Naive thymus-derived CD4-positive, alpha-beta T cell (primary cell): Measurements from ENCODE around the gene CEP41. TPM values are rescaled to one million over a fixed set of nuclear protein-coding genes. Genes with fewer than 3 reads are reported as not detected.
"Not testable (repeated sequence)": the region's sequence is repeated elsewhere in the genome, so short reads cannot be mapped to it uniquely, and the experiment has no call there.

Experiments used
- ATAC-seq: fragments of 150-1000 bp; cut with Tn5 transposase; 2 replicates; pipeline ENCODE4 v1.10.0; 2021; ENCODE audit warnings: mild to moderate bottlenecking, moderate library complexity
- CTCF ChIA-PET: fragments of 350-600 bp; sonication (Branson Sonifier 250); formaldehyde crosslinking; loops from one replicate; lab custom pipeline; 2021; ENCODE audit warnings: antibody characterized with exemption; lab: Charles Lee
- POLR2A ChIA-PET: fragments of 350-600 bp; sonication (Branson Sonifier 250); formaldehyde crosslinking; loops from one replicate; lab custom pipeline; 2021; ENCODE audit warnings: antibody characterized with exemption, inconsistent platforms; lab: Charles Lee
- DNase-seq, 9 donors: peaks; one replicate each; pipeline versions ENCODE4 v3.0.0 to v3.0.0-alpha.2; 2020 to 2022; ENCODE audit warnings: mixed read lengths in 1 of 9
- H3K27ac ChIP-seq: one replicate; pipeline ENCODE4 v1.7.0; 2013; ENCODE audit warnings: mild to moderate bottlenecking, low read depth, low read length, moderate library complexity
- H3K27me3 ChIP-seq, 2 donors: one replicate each; pipeline ENCODE4 v1.7.0; 2013; ENCODE audit warnings: low read length in 2 of 2, mild to moderate bottlenecking in 2 of 2, moderate library complexity in 2 of 2; ENCODE audit not compliant: control insufficient read depth in 2 of 2, insufficient read depth in 2 of 2
- H3K36me3 ChIP-seq, 3 experiments: 1 replicate in 2 of 3; 2 replicates in 1 of 3; pipeline ENCODE4 v1.7.0; 2013; ENCODE audit warnings: low read length in 3 of 3, mild to moderate bottlenecking in 3 of 3, moderate library complexity in 1 of 3; ENCODE audit not compliant: insufficient read depth in 3 of 3, control insufficient read depth in 2 of 3
- H3K4me1 ChIP-seq, 2 donors: one replicate each; pipeline ENCODE4 v1.7.0; 2013; ENCODE audit warnings: low read length in 2 of 2, mild to moderate bottlenecking in 2 of 2, moderate library complexity in 1 of 2; ENCODE audit not compliant: control insufficient read depth in 2 of 2, insufficient read depth in 2 of 2
- H3K4me3 ChIP-seq: 2 replicates; pipeline ENCODE4 v1.7.0; 2013; ENCODE audit warnings: mild to moderate bottlenecking, low read length
- H3K9me3 ChIP-seq, 3 experiments: 1 replicate in 2 of 3; 2 replicates in 1 of 3; pipeline ENCODE4 v1.7.0; 2013; ENCODE audit warnings: low read length in 3 of 3; ENCODE audit not compliant: control insufficient read depth in 2 of 3
- H3K27ac Mint-ChIP-seq, 9 donors: one replicate each; pipeline ENCODE4 v1.8.0; 2020 to 2022; ENCODE audit warnings: mixed read lengths in 9 of 9, mild to moderate bottlenecking in 8 of 9, moderate library complexity in 5 of 9, inconsistent platforms in 2 of 9
- H3K27me3 Mint-ChIP-seq, 5 donors: one replicate each; pipeline ENCODE4 v1.8.0; 2021 to 2022; ENCODE audit warnings: mixed read lengths in 5 of 5, mild to moderate bottlenecking in 1 of 5
- H3K36me3 Mint-ChIP-seq, 5 donors: one replicate each; pipeline ENCODE4 v1.8.0; 2020 to 2022; ENCODE audit warnings: mixed read lengths in 5 of 5, mild to moderate bottlenecking in 3 of 5, inconsistent platforms in 1 of 5
- H3K4me1 Mint-ChIP-seq, 7 donors: one replicate each; pipeline ENCODE4 v1.8.0; 2020 to 2022; ENCODE audit warnings: mixed read lengths in 7 of 7, mild to moderate bottlenecking in 3 of 7, inconsistent platforms in 1 of 7
- H3K4me3 Mint-ChIP-seq, 10 donors: one replicate each; pipeline ENCODE4 v1.8.0; 2020 to 2022; ENCODE audit warnings: mild to moderate bottlenecking in 10 of 10, mixed read lengths in 10 of 10, moderate library complexity in 6 of 10, inconsistent platforms in 2 of 10
- H3K9me3 Mint-ChIP-seq, 11 donors: one replicate each; pipeline ENCODE4 v1.8.0; 2020 to 2022; ENCODE audit warnings: mixed read lengths in 11 of 11, mild to moderate bottlenecking in 4 of 11, inconsistent platforms in 1 of 11, moderate library complexity in 1 of 11
- intact Hi-C, 2 donors: fragments of 100-400 bp; cut with micrococcal nuclease; formaldehyde crosslinking; loops; one replicate each; pipeline ENCODE4 v1.15.1; 2023
- polyA plus RNA-seq, 2 donors: library from polyadenylated mRNA; unstranded; fragments of 300-500 nt; fragmentation: Illumina TruSeq; gene quantifications; one replicate each; pipeline ENCODE4 v1.2.3, GENCODE V29; 2021
- total RNA-seq, 6 experiments: library from RNA in 5 of 6; stranded (reverse) in 5 of 6; gene quantifications; 1 replicate in 5 of 6; 2 replicates in 1 of 6; pipeline ENCODE4 v1.2.3 and lab custom pipeline; 2021 to 2026

The CEP41 gene
- total and polyA plus RNA-seq, 7 experiments from 2014 or later, result 6.9 to 29.6 (median 13.3) TPM

DNA sequence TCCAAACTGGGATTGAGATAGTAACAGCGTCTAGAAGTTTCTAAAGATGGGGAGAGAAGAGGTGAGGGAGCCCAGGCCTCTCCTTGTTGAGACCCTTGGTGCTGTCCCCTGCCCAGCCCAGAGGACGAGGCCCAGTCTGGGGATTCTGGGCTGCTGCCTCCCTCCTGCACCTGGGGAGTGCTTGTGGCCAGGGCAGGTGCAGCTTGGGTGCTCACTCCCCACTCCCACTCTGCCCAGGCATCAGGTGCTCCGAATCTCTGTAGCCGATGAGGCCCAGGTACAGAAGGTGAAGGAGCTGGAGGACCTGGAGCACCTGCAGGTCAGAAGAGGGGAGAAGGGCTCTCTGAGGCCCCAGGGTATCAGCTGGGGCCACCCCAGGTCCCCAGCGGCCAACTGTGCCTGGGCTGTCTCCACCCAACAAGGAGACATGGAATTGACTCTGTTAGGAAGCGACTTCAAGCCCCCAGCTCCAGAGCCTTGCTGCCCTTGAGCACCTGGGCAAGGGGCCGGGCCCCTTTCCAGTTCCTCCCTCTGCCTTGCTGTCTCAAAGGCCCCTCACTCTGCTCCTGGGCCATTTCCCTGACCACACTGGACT is 59.9 kb downstream of the CEP41 start:
- Histone ChIP-seq H3K4me1 (no peaks in the 10 kb centered on the region), H3K27ac (no peak overlapping the region), H3K36me3 (no peaks in the 10 kb centered on the region), H3K9me3 (peaks cover 0 to 4% (median 0%) of the 10 kb centered on the region in 3 experiments), H3K4me3 (no peak overlapping the region), H3K27me3 (no peaks in the 10 kb centered on the region)
- no peaks in the 10 kb centered on the region for H3K27me3 Mint-ChIP-seq
- peaks cover 0 to 2% (median 0%) of the 10 kb centered on the region in 7 donors for H3K4me1 Mint-ChIP-seq
- ChIA-PET CTCF (no interaction called here), POLR2A (no interaction called here)
- ATAC-seq, result no peak
- no peak overlapping the region for H3K4me3 Mint-ChIP-seq
- H3K36me3 Mint-ChIP-seq, result peaks cover 3 to 8% (median 7%) of the 10 kb centered on the region in 5 donors
- DNase-seq, result no peak
- peak overlapping the region in 1 of 9 donors; percentile 25 for H3K27ac Mint-ChIP-seq
- peaks cover 0 to 18% (median 8%) of the 10 kb centered on the region in 11 donors for H3K9me3 Mint-ChIP-seq
- intact Hi-C loops, result no loop called here

GRCh38 chr7:130379921-130380860 is 60.6 kb downstream of the CEP41 start, which contains the start of gene CPA1:
Gene CPA1 (plus strand): TSS chr7:130380494. CDS start chr7:130380521, 27 bp downstream.
- H3K4me3 ChIP-seq, result no peak within 1 kb of the TSS
- ChIA-PET POLR2A (no interaction called here), CTCF (no interaction called here)
- Mint-ChIP-seq H3K27ac (peak within 1 kb of the TSS in 1 of 9 donors; percentile 25), H3K4me3 (no peak within 1 kb of the TSS), H3K4me1 (peaks cover 0 to 2% (median 0%) of the 10 kb centered on the region in 7 donors), H3K27me3 (no peaks in the 10 kb centered on the region), H3K36me3 (peaks cover 3 to 8% (median 7%) of the 10 kb centered on the region in 5 donors), H3K9me3 (peaks cover 0 to 22% (median 9%) of the 10 kb centered on the region in 11 donors)
- peaks cover 0 to 4% (median 0%) of the 10 kb centered on the region in 3 experiments for H3K9me3 ChIP-seq
- no peak within 1 kb of the TSS for H3K27ac ChIP-seq
- no peaks in the 10 kb centered on the region for H3K36me3 ChIP-seq
- H3K4me1 ChIP-seq, result no peaks in the 10 kb centered on the region
- intact Hi-C loops, result no loop called here
- no peaks in the 10 kb centered on the region for H3K27me3 ChIP-seq
- DNase-seq, result no peak
- ATAC-seq, result no peak

DNA sequence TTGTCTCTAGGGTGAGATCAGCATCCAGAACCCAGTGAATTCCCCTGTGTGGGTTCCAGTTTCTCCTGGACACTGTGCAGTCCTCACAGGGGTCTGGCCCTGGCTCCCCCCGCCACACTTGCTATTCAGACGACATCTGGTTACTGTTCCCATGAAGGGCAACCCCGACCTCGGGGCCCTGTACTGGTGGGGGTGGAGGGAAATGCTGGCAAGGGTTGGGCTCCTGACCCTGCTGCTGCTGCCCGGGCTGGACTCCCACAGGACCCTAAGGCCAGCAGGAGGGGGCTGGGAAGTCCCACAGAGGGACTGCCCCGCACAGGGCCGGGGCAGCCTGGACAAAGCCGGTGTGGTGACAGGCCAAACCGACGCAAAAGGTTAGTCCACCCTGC is 61.3 kb downstream of the CEP41 start:
- ATAC-seq (no peak), DNase-seq (no peak)

GRCh38 chr7:130379019-130379418 is 61.8 kb downstream of the CEP41 start:
- no peaks in the 10 kb centered on the region for H3K27me3 ChIP-seq
- H3K4me3 ChIP-seq, result no peak overlapping the region
- ChIA-PET CTCF (no interaction called here), POLR2A (interaction anchor here (0.6 kb wide), 1 partner anchor 536 kb away, joined by 4 read pairs; no protein-coding TSS in a partner anchor)
- Mint-ChIP-seq H3K4me3 (no peak overlapping the region), H3K4me1 (no peaks in the 10 kb centered on the region), H3K36me3 (peaks cover 3 to 8% (median 7%) of the 10 kb centered on the region in 5 donors), H3K27ac (peak overlapping the region in 1 of 9 donors; percentile 80), H3K27me3 (no peaks in the 10 kb centered on the region), H3K9me3 (peaks cover 0 to 22% (median 8%) of the 10 kb centered on the region in 11 donors)
- no peaks in the 10 kb centered on the region for H3K4me1 ChIP-seq
- no peaks in the 10 kb centered on the region for H3K36me3 ChIP-seq
- ATAC-seq (no peak), DNase-seq (no peak)
- intact Hi-C loops, result no loop called here
- peaks cover 0 to 4% (median 0%) of the 10 kb centered on the region in 3 experiments for H3K9me3 ChIP-seq
- H3K27ac ChIP-seq, result no peak overlapping the region

More for the DNA sequence above, 61.3 kb downstream of the CEP41 start:
- Mint-ChIP-seq H3K27ac (no peak overlapping the region), H3K36me3 (peaks cover 3 to 8% (median 7%) of the 10 kb centered on the region in 5 donors), H3K9me3 (peaks cover 0 to 22% (median 9%) of the 10 kb centered on the region in 11 donors), H3K4me3 (no peak overlapping the region), H3K27me3 (no peaks in the 10 kb centered on the region), H3K4me1 (peaks cover 0 to 2% (median 0%) of the 10 kb centered on the region in 7 donors)
- Histone ChIP-seq H3K27ac (no peak overlapping the region), H3K4me1 (no peaks in the 10 kb centered on the region), H3K4me3 (no peak overlapping the region), H3K36me3 (no peaks in the 10 kb centered on the region), H3K27me3 (no peaks in the 10 kb centered on the region), H3K9me3 (peaks cover 0 to 4% (median 0%) of the 10 kb centered on the region in 3 experiments)
- intact Hi-C loops, result no loop called here
- ChIA-PET CTCF (no interaction called here), POLR2A (no interaction called here)

- ChIA-PET POLR2A (interaction anchor here (0.8 kb wide), 1 partner anchor 17 kb away, joined by 3 read pairs; no protein-coding TSS in a partner anchor), CTCF (no interaction called here)
- H3K36me3 Mint-ChIP-seq, result peaks cover 3 to 8% (median 7%) of the 10 kb centered on the region in 5 donors
- no peaks in the 10 kb centered on the region for H3K27me3 Mint-ChIP-seq
- intact Hi-C loops, result no loop called here
- H3K27ac Mint-ChIP-seq, result no peak overlapping the region
- peaks cover 0 to under 1% (median 0%) of the 10 kb centered on the region in 7 donors for H3K4me1 Mint-ChIP-seq
- H3K4me3 Mint-ChIP-seq, result no peak overlapping the region
- no peak overlapping the region for H3K27ac ChIP-seq
- H3K9me3 Mint-ChIP-seq, result peaks cover 0 to 22% (median 8%) of the 10 kb centered on the region in 11 donors
- H3K4me1 ChIP-seq, result no peaks in the 10 kb centered on the region
- H3K9me3 ChIP-seq, result peaks cover 0 to 4% (median 0%) of the 10 kb centered on the region in 3 experiments
- DNase-seq (no peak), ATAC-seq (no peak)
- H3K4me3 ChIP-seq, result no peak overlapping the region
- H3K36me3 ChIP-seq, result no peaks in the 10 kb centered on the region
- H3K27me3 ChIP-seq, result no peaks in the 10 kb centered on the region
These were observed 63.6 kb downstream of the CEP41 start for GRCh38 chr7:130377178-130377577.

DNA sequence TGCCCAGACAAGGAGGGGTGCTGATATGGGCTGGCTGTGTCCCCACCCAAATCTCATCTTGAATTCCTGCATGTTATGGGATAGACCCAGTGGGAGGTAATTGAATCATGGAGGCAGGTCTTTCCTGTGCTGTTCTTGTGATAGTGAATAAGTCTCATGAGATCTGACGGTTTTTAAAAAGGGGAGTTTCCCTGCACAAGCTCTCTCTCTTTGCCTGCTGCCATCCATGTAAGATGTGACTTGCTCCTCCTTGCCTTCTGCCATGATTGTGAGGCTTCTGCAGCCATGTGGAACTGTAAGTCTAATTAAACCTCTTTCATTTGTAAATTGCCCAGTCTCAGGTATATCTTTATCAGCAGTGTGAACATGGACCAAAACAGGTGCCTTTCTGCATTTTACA is 64.4 kb downstream of the CEP41 start:
- POLR2A ChIA-PET, result interaction anchor here (0.8 kb wide), 1 partner anchor 18 kb away, joined by 3 read pairs; no protein-coding TSS in a partner anchor
- CTCF ChIA-PET, result not testable (repeated sequence)

More for the DNA sequence above, 64.4 kb downstream of the CEP41 start:
- H3K4me1 ChIP-seq, H3K27me3 Mint-ChIP-seq, DNase-seq, H3K4me3 ChIP-seq, H3K9me3 ChIP-seq, H3K36me3 Mint-ChIP-seq, H3K4me1 Mint-ChIP-seq, H3K36me3 ChIP-seq, H3K27me3 ChIP-seq, ATAC-seq, H3K27ac ChIP-seq, H3K4me3 Mint-ChIP-seq, intact Hi-C loops: not testable (repeated sequence)
- Mint-ChIP-seq H3K9me3 (peaks cover 0 to 22% (median 8%) of the 10 kb centered on the region in 11 donors), H3K27ac (peak overlapping the region in 2 of 9 donors; percentile 63 to 77)
